ENCODE results near the gene GGA2.

GGA2 gene

DNA sequence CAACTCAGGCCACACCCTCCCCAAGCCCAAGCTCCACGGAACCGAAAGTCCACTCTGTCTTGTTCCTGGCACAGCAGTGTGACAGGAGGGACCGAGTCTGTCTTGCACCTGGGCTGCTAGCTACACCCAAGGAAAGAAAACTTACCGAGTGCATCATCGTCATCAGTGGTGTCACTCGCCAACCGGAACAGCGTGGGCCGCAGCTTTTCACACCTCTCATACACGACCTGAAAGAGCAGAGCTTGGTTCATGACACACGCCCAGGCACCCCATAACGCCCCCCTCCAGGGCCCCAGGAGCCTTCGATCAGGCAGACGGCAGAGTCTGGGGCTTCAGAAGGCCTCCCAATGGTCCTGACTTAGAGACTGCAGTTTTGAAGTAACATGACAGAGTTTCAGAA is 27.5 kb downstream of the GGA2 start:
- Histone ChIP-seq H3K4me1 (no peaks in the 10 kb centered on the region), H3K9me3 (no peaks in the 10 kb centered on the region), H3K27me3 (no peaks in the 10 kb centered on the region), H3K4me3 (ENCODE audit: low read depth, low read length) (no peak overlapping the region), H3K36me3 (peaks cover 88% of the 10 kb centered on the region)
- TF ChIP-seq CTCF (IDR thresholded peaks at IDR 0.05; ENCODE audit: low read depth, low read length): no peak
- DNase-seq: no peak

DNA sequence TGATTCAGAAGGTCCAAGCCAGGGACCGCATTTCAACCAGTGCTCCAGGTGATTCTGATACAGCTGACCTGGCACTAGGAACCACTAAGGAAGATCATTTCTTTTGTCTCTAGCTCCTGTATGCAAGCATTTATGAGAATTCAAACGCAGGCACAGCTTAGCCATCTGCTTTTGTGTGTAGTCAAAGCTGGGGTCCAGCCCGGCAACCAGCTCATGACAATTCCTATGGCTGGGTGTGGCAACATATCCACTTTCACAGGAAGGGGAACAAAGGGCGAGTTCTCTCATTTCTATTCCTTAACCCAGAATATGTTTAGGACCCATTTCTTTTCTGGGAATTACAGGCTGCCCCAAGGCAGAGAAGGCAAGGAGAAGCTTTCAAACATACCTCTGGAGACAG is 30.0 kb downstream of the GGA2 start:
- DNase-seq: no peak
- Histone ChIP-seq H3K4me1 (no peaks in the 10 kb centered on the region), H3K36me3 (peaks cover 88% of the 10 kb centered on the region), H3K27me3 (no peaks in the 10 kb centered on the region), H3K4me3 (ENCODE audit: low read depth, low read length) (no peak overlapping the region), H3K9me3 (no peaks in the 10 kb centered on the region)
- TF ChIP-seq CTCF (IDR thresholded peaks at IDR 0.05; ENCODE audit: low read depth, low read length): no peak

GRCh38 chr16:23479138-23479537 is 31.2 kb downstream of the GGA2 start:
- Histone ChIP-seq H3K4me3 (ENCODE audit: low read depth, low read length) (no peak overlapping the region), H3K36me3 (peaks cover 86% of the 10 kb centered on the region), H3K9me3 (no peaks in the 10 kb centered on the region), H3K27me3 (no peaks in the 10 kb centered on the region), H3K4me1 (no peaks in the 10 kb centered on the region)
- TF ChIP-seq CTCF (IDR thresholded peaks at IDR 0.05; ENCODE audit: low read depth, low read length): no peak
- DNase-seq: no peak

GRCh38 chr16:23478566-23478965 is 31.7 kb downstream of the GGA2 start:
- no peak overlapping the region for H3K4me3 ChIP-seq (ENCODE audit: low read depth, low read length)
- no peaks in the 10 kb centered on the region for H3K4me1 ChIP-seq
- DNase-seq: no peak
- TF ChIP-seq CTCF (IDR thresholded peaks at IDR 0.05; ENCODE audit: low read depth, low read length): no peak
- H3K27me3 ChIP-seq: no peaks in the 10 kb centered on the region
- no peaks in the 10 kb centered on the region for H3K9me3 ChIP-seq
- H3K36me3 ChIP-seq: peaks cover 83% of the 10 kb centered on the region

- no peak for DNase-seq
- TF ChIP-seq CTCF (IDR thresholded peaks at IDR 0.05; ENCODE audit: low read depth, low read length): no peak
- Histone ChIP-seq H3K27me3 (no peaks in the 10 kb centered on the region), H3K36me3 (peaks cover 61% of the 10 kb centered on the region), H3K4me3 (ENCODE audit: low read depth, low read length) (no peak overlapping the region), H3K9me3 (no peaks in the 10 kb centered on the region), H3K4me1 (no peaks in the 10 kb centered on the region)
These were observed 34.0 kb downstream of the GGA2 start for GRCh38 chr16:23476289-23476688.

- Histone ChIP-seq H3K9me3 (no peaks in the 10 kb centered on the region), H3K4me3 (ENCODE audit: low read depth, low read length) (no peak overlapping the region), H3K36me3 (peaks cover 59% of the 10 kb centered on the region), H3K27me3 (no peaks in the 10 kb centered on the region), H3K4me1 (no peaks in the 10 kb centered on the region)
- no peak for DNase-seq
- TF ChIP-seq CTCF (IDR thresholded peaks at IDR 0.05; ENCODE audit: low read depth, low read length): no peak
These were observed 40.5 kb downstream of the GGA2 start for GRCh38 chr16:23469814-23470213.

All from BE2C (cell line).